Esophagus squamous epithelium (tissue), 4 donors: ENCODE measurements around the gene POU6F1.

Source experiments
- POLR2A ChIP-seq, 4 donors: fragments of 450-650 bp; IDR thresholded peaks; one replicate each; pipeline ENCODE4 v1.6.1; 2017; ENCODE audit warnings: antibody characterized with exemption in 4 of 4, mild to moderate bottlenecking in 4 of 4, moderate library complexity in 3 of 4
- TF ChIP-seq, protein P1 (sequence below), 6 experiments: fragments of 450-650 bp in 4 of 6; fragments of 200-600 bp in 2 of 6; sonication (generic) in 2 of 6; IDR thresholded peaks; one replicate each; pipeline ENCODE4 v1.5.1; 2016 to 2019; ENCODE audit warnings: antibody characterized with exemption in 6 of 6, mild to moderate bottlenecking in 4 of 6, moderate library complexity in 4 of 6

- no peak for TF ChIP-seq POLR2A (IDR thresholded peaks at IDR 0.05)
- TF ChIP-seq, protein P1, sequence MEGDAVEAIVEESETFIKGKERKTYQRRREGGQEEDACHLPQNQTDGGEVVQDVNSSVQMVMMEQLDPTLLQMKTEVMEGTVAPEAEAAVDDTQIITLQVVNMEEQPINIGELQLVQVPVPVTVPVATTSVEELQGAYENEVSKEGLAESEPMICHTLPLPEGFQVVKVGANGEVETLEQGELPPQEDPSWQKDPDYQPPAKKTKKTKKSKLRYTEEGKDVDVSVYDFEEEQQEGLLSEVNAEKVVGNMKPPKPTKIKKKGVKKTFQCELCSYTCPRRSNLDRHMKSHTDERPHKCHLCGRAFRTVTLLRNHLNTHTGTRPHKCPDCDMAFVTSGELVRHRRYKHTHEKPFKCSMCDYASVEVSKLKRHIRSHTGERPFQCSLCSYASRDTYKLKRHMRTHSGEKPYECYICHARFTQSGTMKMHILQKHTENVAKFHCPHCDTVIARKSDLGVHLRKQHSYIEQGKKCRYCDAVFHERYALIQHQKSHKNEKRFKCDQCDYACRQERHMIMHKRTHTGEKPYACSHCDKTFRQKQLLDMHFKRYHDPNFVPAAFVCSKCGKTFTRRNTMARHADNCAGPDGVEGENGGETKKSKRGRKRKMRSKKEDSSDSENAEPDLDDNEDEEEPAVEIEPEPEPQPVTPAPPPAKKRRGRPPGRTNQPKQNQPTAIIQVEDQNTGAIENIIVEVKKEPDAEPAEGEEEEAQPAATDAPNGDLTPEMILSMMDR (IDR thresholded peaks at IDR 0.05), result no peak
These were observed 21.3 kb downstream of the POU6F1 start for GRCh38 chr12:51196547-51196946.
